Colonic mucosa (tissue), 4 donors: ENCODE measurements around the gene FREM3. TPM values are rescaled to one million over a fixed set of nuclear protein-coding genes. Genes with fewer than 3 reads are reported as not detected.
"Not testable (repeated sequence)": the region's sequence is repeated elsewhere in the genome, so short reads cannot be mapped to it uniquely, and the experiment has no call there.

Source experiments
- DNase-seq: peaks from one replicate; pipeline ENCODE4 v3.0.0-alpha.2; 2020
- H3K27ac ChIP-seq: fragments of 200-600 bp; one replicate; pipeline ENCODE4 v1.8.0; 2021
- H3K27me3 ChIP-seq: fragments of 200-600 bp; one replicate; pipeline ENCODE4 v1.8.0; 2021
- H3K36me3 ChIP-seq: fragments of 200-600 bp; one replicate; pipeline ENCODE4 v1.8.0; 2021
- H3K4me1 ChIP-seq: fragments of 200-600 bp; one replicate; pipeline ENCODE4 v1.8.0; 2021; ENCODE audit warnings: mild to moderate bottlenecking
- H3K4me3 ChIP-seq: fragments of 200-600 bp; one replicate; pipeline ENCODE4 v1.8.0; 2021
- H3K9ac ChIP-seq, 2 donors: one replicate each; pipeline ENCODE4 v1.7.0; 2013; ENCODE audit warnings: control low read depth in 2 of 2, low read depth in 2 of 2, low read length in 2 of 2
- H3K9me3 ChIP-seq: fragments of 200-600 bp; one replicate; pipeline ENCODE4 v1.8.0; 2021
- CTCF ChIP-seq: fragments of 200-600 bp; IDR thresholded peaks from one replicate; pipeline ENCODE4 v1.8.0; 2022; ENCODE audit warnings: antibody characterized with exemption, mild to moderate bottlenecking
- intact Hi-C: fragments of 100-400 bp; cut with DNase I; formaldehyde crosslinking; loops from one replicate; pipeline ENCODE4 v1.14.1; 2022
- total RNA-seq, 2 donors: library from RNA; stranded (reverse); fragmentation: NEBNext Ultra II Directional in 1 of 2; extraction: Animal tissue kit (Norgen Biotek cat#: 25700) in 1 of 2; gene quantifications; one replicate each; pipeline ENCODE4 v1.2.1, GENCODE V29; 2021
- donor health status: healthy.
- donor health status: DM: no; HTN: no; CAD: no.
- donor health status: DM: no; HTN: no; CAD: no.

FREM3 gene
- total RNA-seq, 2 donors from 2014 or later, result 0.05 TPM; not detected in 1

- no peaks in the 10 kb centered on the region for H3K36me3 ChIP-seq
- DNase-seq, result no peak
- no peaks in the 10 kb centered on the region for H3K9me3 ChIP-seq
- no peak overlapping the region for H3K27ac ChIP-seq
- no peaks in the 10 kb centered on the region for H3K27me3 ChIP-seq
- no peaks in the 10 kb centered on the region for H3K4me1 ChIP-seq
- H3K9ac ChIP-seq, result no peak overlapping the region
- H3K4me3 ChIP-seq, result no peak overlapping the region
- intact Hi-C loops, result no loop called here
- TF ChIP-seq CTCF, result no peak
Measured at GRCh38 chr4:143693856-143694255, 6.6 kb downstream of the FREM3 start.

- H3K4me3 ChIP-seq, result no peak overlapping the region
- H3K27ac ChIP-seq, result no peak overlapping the region
- H3K4me1 ChIP-seq, result no peaks in the 10 kb centered on the region
- H3K36me3 ChIP-seq, result no peaks in the 10 kb centered on the region
- intact Hi-C loops, result no loop called here
- no peak overlapping the region for H3K9ac ChIP-seq
- no peaks in the 10 kb centered on the region for H3K9me3 ChIP-seq
- H3K27me3 ChIP-seq, result no peaks in the 10 kb centered on the region
- DNase-seq, result no peak
- no peak for TF ChIP-seq CTCF
Measured at GRCh38 chr4:143692241-143692640, 8.2 kb downstream of the FREM3 start.

- Histone ChIP-seq H3K27ac (no peak overlapping the region), H3K36me3 (no peaks in the 10 kb centered on the region), H3K9ac (no peak overlapping the region), H3K4me1 (no peaks in the 10 kb centered on the region), H3K4me3 (no peak overlapping the region), H3K9me3 (no peaks in the 10 kb centered on the region), H3K27me3 (no peaks in the 10 kb centered on the region)
- intact Hi-C loops, result no loop called here
- no peak for DNase-seq
- TF ChIP-seq CTCF, result no peak
Measured at GRCh38 chr4:143679434-143679833, 21.0 kb downstream of the FREM3 start.

GRCh38 chr4:143673629-143674028 lies 26.8 kb downstream of the FREM3 start:
- H3K9ac ChIP-seq, H3K4me3 ChIP-seq, H3K36me3 ChIP-seq, DNase-seq, H3K27me3 ChIP-seq, H3K27ac ChIP-seq, H3K9me3 ChIP-seq, H3K4me1 ChIP-seq, intact Hi-C loops: not testable (repeated sequence)

- no peak overlapping the region for H3K4me3 ChIP-seq
- H3K9ac ChIP-seq, result no peak overlapping the region
- no peak for TF ChIP-seq CTCF
- no peaks in the 10 kb centered on the region for H3K27me3 ChIP-seq
- no peaks in the 10 kb centered on the region for H3K4me1 ChIP-seq
- H3K9me3 ChIP-seq, result no peaks in the 10 kb centered on the region
- intact Hi-C loops, result no loop called here
- no peaks in the 10 kb centered on the region for H3K36me3 ChIP-seq
- DNase-seq, result no peak
- H3K27ac ChIP-seq, result no peak overlapping the region
Measured at GRCh38 chr4:143668930-143669552, 31.4 kb downstream of the FREM3 start.

GRCh38 chr4:143667461-143667860 lies 33.0 kb downstream of the FREM3 start:
- peak; percentile 24 for DNase-seq
- Histone ChIP-seq H3K4me1 (no peaks in the 10 kb centered on the region), H3K36me3 (no peaks in the 10 kb centered on the region), H3K9me3 (no peaks in the 10 kb centered on the region), H3K9ac (no peak overlapping the region), H3K27ac (no peak overlapping the region), H3K4me3 (no peak overlapping the region), H3K27me3 (no peaks in the 10 kb centered on the region)
- intact Hi-C loops, result no loop called here
- no peak for TF ChIP-seq CTCF
